PC-3 (cell line): ENCODE results near the gene IBTK. TPM values are rescaled to one million over a fixed set of nuclear protein-coding genes. Genes with fewer than 3 reads are reported as not detected.
"Not testable (repeated sequence)": the region's sequence is repeated elsewhere in the genome, so short reads cannot be mapped to it uniquely, and the experiment has no call there.

Source experiments
- ATAC-seq: fragments of 200-7000 bp; cut with Tn5 transposase; 2 replicates; pipeline ENCODE4 v1.9.1; 2020; ENCODE audit warnings: mild to moderate bottlenecking, moderate library complexity
- BruUV-seq: library from RNA; stranded (reverse); fragments of 400-500 nt; replicated peaks from 2 replicates; lab custom pipeline; 2021; lab: Mats Ljungman, UMichigan
- CTCF ChIA-PET: fragments of 300-600 bp; sonication (Branson Sonifier 250); formaldehyde crosslinking; loops from one replicate; lab custom pipeline; 2022; ENCODE audit warnings: antibody characterized with exemption; lab: Charles Lee
- POLR2A ChIA-PET: fragments of 300-600 bp; sonication (Branson Sonifier 250); formaldehyde crosslinking; loops from one replicate; lab custom pipeline; 2022; ENCODE audit warnings: antibody characterized with exemption; ENCODE audit not compliant: unreplicated experiment; lab: Charles Lee
- DNase-seq: peaks from one replicate; pipeline ENCODE4 v3.0.0-alpha.2; 2015
- H2AFZ ChIP-seq: fragments of 300-600 bp; sonication (generic); 2 replicates; pipeline ENCODE4 v1.6.0; 2016; ENCODE audit warnings: antibody characterized with exemption, low read length
- H3F3A ChIP-seq: fragments of 300-600 bp; sonication (generic); one replicate; pipeline ENCODE4 v1.6.0; 2017; ENCODE audit warnings: antibody characterized with exemption, low read length, control low read depth, mild to moderate bottlenecking; ENCODE audit not compliant: unreplicated experiment
- H3K27ac ChIP-seq: fragments of 300-600 bp; sonication (generic); 2 replicates; pipeline ENCODE4 v1.5.1; 2016; ENCODE audit warnings: mild to moderate bottlenecking, low read length
- H3K27me3 ChIP-seq: fragments of 300-600 bp; sonication (generic); 2 replicates; pipeline ENCODE4 v1.6.1; 2016; ENCODE audit warnings: low read length, mixed read lengths
- H3K36me3 ChIP-seq: fragments of 300-600 bp; sonication (generic); 2 replicates; pipeline ENCODE4 v1.6.1; 2016; ENCODE audit warnings: low read depth, mixed run types, low read length, mixed read lengths
- H3K4me1 ChIP-seq: fragments of 300-600 bp; sonication (generic); 2 replicates; pipeline ENCODE4 v1.5.1; 2016; ENCODE audit warnings: low read length; ENCODE audit not compliant: insufficient read depth
- H3K4me2 ChIP-seq: fragments of 300-600 bp; sonication (generic); 2 replicates; pipeline ENCODE4 v1.6.0; 2016; ENCODE audit warnings: low read length
- H3K4me3 ChIP-seq: fragments of 300-600 bp; sonication (generic); 2 replicates; pipeline ENCODE4 v1.5.1; 2016; ENCODE audit warnings: mild to moderate bottlenecking, low read length, mixed read lengths
- H3K79me2 ChIP-seq: fragments of 300-600 bp; sonication (generic); 2 replicates; pipeline ENCODE4 v1.6.1; 2017; ENCODE audit warnings: low read length, mixed read lengths
- H3K9ac ChIP-seq: fragments of 300-600 bp; sonication (generic); 2 replicates; pipeline ENCODE4 v1.6.0; 2016; ENCODE audit warnings: mild to moderate bottlenecking, low read length
- H3K9me2 ChIP-seq: fragments of 300-600 bp; sonication (generic); replicated peaks from 2 replicates; pipeline ENCODE4 v1.6.1; 2016; ENCODE audit warnings: mixed run types, low read length, mixed read lengths
- H3K9me3 ChIP-seq: fragments of 300-600 bp; sonication (generic); 2 replicates; pipeline ENCODE4 v1.6.1; 2016; ENCODE audit warnings: low read length, mixed read lengths
- H4K20me1 ChIP-seq: fragments of 300-600 bp; sonication (generic); 2 replicates; pipeline ENCODE4 v1.6.1; 2016; ENCODE audit warnings: low read length, mixed read lengths
- CTCF ChIP-seq: fragments of 300-600 bp; sonication (generic); conservative IDR thresholded peaks from 2 replicates; pipeline ENCODE4 v1.5.1; 2017; ENCODE audit warnings: antibody characterized with exemption, low read depth, mild to moderate bottlenecking, low read length
- EZH2 ChIP-seq: fragments of 300-600 bp; sonication (generic); IDR thresholded peaks from one replicate; pipeline ENCODE4 v1.6.1; 2017; ENCODE audit warnings: antibody characterized with exemption, mild to moderate bottlenecking, low read length; ENCODE audit not compliant: unreplicated experiment
- EZH2phosphoT487 ChIP-seq: fragments of 300-600 bp; sonication (generic); IDR thresholded peaks from 2 replicates; pipeline ENCODE4 v1.6.1; 2018; ENCODE audit warnings: mild to moderate bottlenecking, antibody characterized with exemption, low read length, borderline replicate concordance
- intact Hi-C: fragments of 100-400 bp; cut with micrococcal nuclease; formaldehyde crosslinking; loops from 2 replicates; pipeline ENCODE4 v1.9.0; 2023
- total RNA-seq: library from RNA; depleted of rRNA; stranded (reverse); fragments of >200 nt; gene quantifications from 2 replicates; pipeline ENCODE4 v1.2.3, GENCODE V29; 2014

IBTK gene
- total RNA-seq, 1 experiment from 2014 or later, result 17.2 TPM

DNA sequence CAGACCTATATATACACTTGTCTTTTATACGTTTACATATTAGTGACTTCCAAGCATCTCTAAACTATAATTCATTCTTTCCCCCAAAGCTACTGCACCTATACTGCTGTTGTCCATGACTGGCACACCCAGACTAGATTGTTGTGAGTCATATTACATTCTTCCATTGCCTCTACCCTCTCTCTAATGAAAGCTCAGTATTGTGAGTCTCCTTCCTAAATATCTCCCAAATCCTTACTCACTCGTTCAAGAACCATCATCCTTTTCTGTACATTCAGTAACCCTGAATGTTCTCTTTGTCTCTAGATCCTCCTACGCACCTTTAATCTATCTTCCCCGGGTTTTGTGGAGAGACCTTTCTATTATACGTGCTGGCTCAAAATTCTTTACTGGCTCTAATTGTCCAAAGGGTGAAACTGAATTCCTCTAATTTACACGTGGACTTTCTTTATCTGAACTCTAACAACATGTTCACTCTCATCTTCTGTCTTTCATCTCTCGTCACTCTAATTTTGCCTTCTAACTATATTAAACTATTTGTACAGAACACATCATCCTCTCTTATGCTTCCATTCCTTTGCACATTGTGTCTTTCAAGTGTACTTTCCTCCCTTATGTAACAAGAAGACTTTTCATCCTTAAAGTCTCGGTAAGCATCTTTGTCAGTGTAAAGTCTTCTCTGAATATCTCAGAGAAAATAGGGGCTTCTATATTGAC lies 109.3 kb downstream of the IBTK start:
- H3K36me3 ChIP-seq, result no peaks in the 10 kb centered on the region
- no peak for TF ChIP-seq CTCF
- no peak for TF ChIP-seq EZH2
- no peak for TF ChIP-seq EZH2phosphoT487

DNA sequence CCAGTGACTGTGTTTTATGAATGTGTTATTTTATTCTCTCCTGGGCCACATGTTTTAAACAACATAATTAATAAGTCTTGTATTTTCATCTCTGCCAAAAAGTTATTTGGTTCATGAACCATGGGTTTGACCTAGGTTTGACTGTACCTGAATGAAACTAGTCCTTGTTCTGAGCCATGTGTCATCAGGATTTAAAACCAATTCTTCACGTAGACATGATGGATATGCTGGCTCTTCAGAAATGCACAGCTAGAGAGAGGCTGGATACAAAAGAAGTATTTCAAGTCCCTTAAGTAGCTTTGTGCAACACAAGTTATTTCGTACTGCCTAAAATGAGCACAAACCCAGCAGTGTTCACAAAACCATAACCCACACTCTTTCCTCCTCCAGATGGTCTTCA lies 116.1 kb downstream of the IBTK start:
- Histone ChIP-seq H3K79me2 (no peaks in the 10 kb centered on the region), H3F3A (no peaks in the 10 kb centered on the region), H3K27me3 (no peaks in the 10 kb centered on the region), H3K9ac (no peak overlapping the region), H2AFZ (no peak overlapping the region), H3K36me3 (no peaks in the 10 kb centered on the region), H4K20me1 (no peaks in the 10 kb centered on the region), H3K4me1 (no peaks in the 10 kb centered on the region), H3K9me3 (no peaks in the 10 kb centered on the region), H3K9me2 (no peaks in the 10 kb centered on the region), H3K4me2 (no peak overlapping the region), H3K4me3 (no peak overlapping the region), H3K27ac (no peak overlapping the region)
- DNase-seq (no peak), ATAC-seq (no peak)
- BruUV-seq, result no TSS peak
- intact Hi-C loops, result no loop called here
- ChIA-PET CTCF (no interaction called here), POLR2A (no interaction called here)
- TF ChIP-seq CTCF (no peak), EZH2phosphoT487 (no peak), EZH2 (no peak)

More for the DNA sequence above, 109.3 kb downstream of the IBTK start:
- no peaks in the 10 kb centered on the region for H3F3A ChIP-seq
- intact Hi-C loops, result no loop called here
- no peaks in the 10 kb centered on the region for H3K9me3 ChIP-seq
- CTCF ChIA-PET, result no interaction called here
- no peak overlapping the region for H3K27ac ChIP-seq
- BruUV-seq, result no TSS peak
- H3K9me2 ChIP-seq, result no peaks in the 10 kb centered on the region
- H3K9ac ChIP-seq, result no peak overlapping the region
- POLR2A ChIA-PET, result interaction anchor here (0.5 kb wide), 1 partner anchor 309 kb away, joined by 23 read pairs; no protein-coding TSS in a partner anchor
- no peaks in the 10 kb centered on the region for H3K79me2 ChIP-seq
- H2AFZ ChIP-seq, result no peak overlapping the region
- no peaks in the 10 kb centered on the region for H4K20me1 ChIP-seq
- no peak overlapping the region for H3K4me3 ChIP-seq
- H3K4me1 ChIP-seq, result no peaks in the 10 kb centered on the region; the same call in 1 of the 2 replicates
- H3K27me3 ChIP-seq, result no peaks in the 10 kb centered on the region
- DNase-seq (no peak), ATAC-seq (no peak)
- no peak overlapping the region for H3K4me2 ChIP-seq

DNA sequence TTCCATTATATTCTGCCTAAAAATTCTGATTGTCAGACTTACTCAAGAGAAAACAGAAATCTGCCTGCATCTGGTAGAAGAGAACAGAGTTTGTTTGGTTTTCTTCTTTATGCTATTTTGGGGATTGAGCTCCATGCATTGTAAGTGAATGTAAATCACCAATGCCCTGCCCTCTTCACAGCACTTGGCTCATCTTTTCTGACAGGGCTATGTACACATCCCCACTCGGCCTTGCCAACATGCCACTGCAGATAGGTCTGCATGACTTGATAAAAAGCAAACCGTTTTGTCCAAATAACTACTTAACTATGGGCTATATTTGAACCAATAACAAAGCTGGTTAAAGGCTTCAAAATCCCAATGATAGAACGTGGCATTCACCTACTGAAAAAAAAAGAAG lies 117.7 kb downstream of the IBTK start:
- Histone ChIP-seq H3F3A (no peaks in the 10 kb centered on the region), H3K36me3 (no peaks in the 10 kb centered on the region), H3K9ac (no peak overlapping the region), H3K9me3 (no peaks in the 10 kb centered on the region), H3K27me3 (no peaks in the 10 kb centered on the region), H3K79me2 (no peaks in the 10 kb centered on the region), H3K4me1 (no peaks in the 10 kb centered on the region), H2AFZ (no peak overlapping the region), H4K20me1 (no peaks in the 10 kb centered on the region), H3K4me2 (no peak overlapping the region), H3K4me3 (no peak overlapping the region), H3K27ac (no peak overlapping the region), H3K9me2 (no peaks in the 10 kb centered on the region)
- intact Hi-C loops, result no loop called here
- CTCF ChIA-PET, result no interaction called here
- ATAC-seq (no peak; the same call in 1 of the 2 replicates), DNase-seq (no peak)
- BruUV-seq, result no TSS peak
- POLR2A ChIA-PET, result no interaction called here
- TF ChIP-seq EZH2phosphoT487, result no peak
- TF ChIP-seq CTCF, result no peak
- TF ChIP-seq EZH2, result no peak

- CTCF ChIA-PET, DNase-seq, H2AFZ ChIP-seq, H3K9me2 ChIP-seq, H3K27me3 ChIP-seq, H3K79me2 ChIP-seq, H3K9ac ChIP-seq, H4K20me1 ChIP-seq, H3K4me1 ChIP-seq, H3K27ac ChIP-seq, H3K36me3 ChIP-seq, H3F3A ChIP-seq, BruUV-seq, H3K4me2 ChIP-seq, H3K4me3 ChIP-seq, intact Hi-C loops, H3K9me3 ChIP-seq, ATAC-seq: not testable (repeated sequence)
- POLR2A ChIA-PET, result interaction anchor here (0.6 kb wide), 1 partner anchor 49 kb away, joined by 5 read pairs; no protein-coding TSS in a partner anchor
These were observed 118.6 kb downstream of the IBTK start for GRCh38 chr6:82128973-82129372.
